SU-DHL-6 (cell line): Measurements from ENCODE around the gene ZDHHC8.

Experiments
- H2AFZ ChIP-seq: fragments of 200-600 bp; sonication (generic); 2 replicates; pipeline ENCODE4 v1.6.1; 2014; ENCODE audit warnings: low read depth, mild to moderate bottlenecking, moderate library complexity, mixed read lengths, antibody characterized with exemption, low read length; ENCODE audit not compliant: severe bottlenecking
- H3F3A ChIP-seq: fragments of 200-600 bp; shearing (Covaris generic); 2 replicates; pipeline ENCODE4 v1.6.0; 2016; ENCODE audit warnings: antibody characterized with exemption, mild to moderate bottlenecking; ENCODE audit not compliant: insufficient read depth
- H3K27ac ChIP-seq: fragments of 200-600 bp; sonication (generic); 2 replicates; pipeline ENCODE4 v1.5.1; 2016; ENCODE audit warnings: low read depth, mild to moderate bottlenecking, low read length, moderate library complexity, mixed read lengths
- H3K27me3 ChIP-seq: fragments of 200-600 bp; sonication (generic), shearing (Covaris generic); 2 replicates; pipeline ENCODE4 v1.6.0; 2014; ENCODE audit warnings: mild to moderate bottlenecking, low read length
- H3K36me3 ChIP-seq: fragments of 200-600 bp; sonication (generic); 2 replicates; pipeline ENCODE4 v1.6.1; 2014; ENCODE audit warnings: mild to moderate bottlenecking, low read length, mixed read lengths
- H3K4me2 ChIP-seq: fragments of 300-600, 200-600 bp; shearing (Covaris generic), sonication (generic); 2 replicates; pipeline ENCODE4 v1.6.0; 2014; ENCODE audit warnings: low read length, low read depth, mild to moderate bottlenecking; ENCODE audit not compliant: poor library complexity, severe bottlenecking
- H3K4me3 ChIP-seq: fragments of 200-600 bp; sonication (generic); 2 replicates; pipeline ENCODE4 v1.5.1; 2014; ENCODE audit warnings: antibody characterized with exemption, low read length, mild to moderate bottlenecking, mixed read lengths; ENCODE audit not compliant: insufficient read depth, poor library complexity, severe bottlenecking
- H3K79me2 ChIP-seq: fragments of 200-600 bp; sonication (generic); 2 replicates; pipeline ENCODE4 v1.6.1; 2014; ENCODE audit warnings: mild to moderate bottlenecking, low read length, moderate library complexity; ENCODE audit not compliant: insufficient read depth
- H3K9ac ChIP-seq: fragments of 200-600 bp; sonication (generic); 2 replicates; pipeline ENCODE4 v1.7.0; 2014; ENCODE audit warnings: mild to moderate bottlenecking, low read length
- H3K9me2 ChIP-seq: fragments of 200-600 bp; sonication (generic); replicated peaks from 2 replicates; pipeline ENCODE4 v1.6.1; 2014; ENCODE audit warnings: low read length; ENCODE audit not compliant: insufficient read depth
- H3K9me3 ChIP-seq: fragments of 200-600 bp; sonication (generic); 2 replicates; pipeline ENCODE4 v1.6.1; 2014; ENCODE audit warnings: low read length, mixed read lengths; ENCODE audit not compliant: insufficient read depth
- H4K20me1 ChIP-seq: fragments of 200-600 bp; sonication (generic); 2 replicates; pipeline ENCODE4 v1.6.1; 2014; ENCODE audit warnings: low read depth, mild to moderate bottlenecking, antibody characterized with exemption, low read length, moderate library complexity, mixed read lengths
- CTCF ChIP-seq: fragments of 200-600 bp; sonication (generic); IDR thresholded peaks from one replicate; pipeline ENCODE4 v1.5.1; 2017; ENCODE audit warnings: antibody characterized with exemption, mild to moderate bottlenecking, low read length, moderate library complexity; ENCODE audit not compliant: insufficient read depth, poor library complexity, severe bottlenecking
- EZH2phosphoT487 ChIP-seq: fragments of 200-600 bp; sonication (generic), shearing (Covaris generic); conservative IDR thresholded peaks from 2 replicates; pipeline ENCODE4 v1.6.1; 2018; ENCODE audit warnings: mild to moderate bottlenecking, antibody characterized with exemption, low read length, moderate library complexity, mixed read lengths

ZDHHC8 gene

DNA sequence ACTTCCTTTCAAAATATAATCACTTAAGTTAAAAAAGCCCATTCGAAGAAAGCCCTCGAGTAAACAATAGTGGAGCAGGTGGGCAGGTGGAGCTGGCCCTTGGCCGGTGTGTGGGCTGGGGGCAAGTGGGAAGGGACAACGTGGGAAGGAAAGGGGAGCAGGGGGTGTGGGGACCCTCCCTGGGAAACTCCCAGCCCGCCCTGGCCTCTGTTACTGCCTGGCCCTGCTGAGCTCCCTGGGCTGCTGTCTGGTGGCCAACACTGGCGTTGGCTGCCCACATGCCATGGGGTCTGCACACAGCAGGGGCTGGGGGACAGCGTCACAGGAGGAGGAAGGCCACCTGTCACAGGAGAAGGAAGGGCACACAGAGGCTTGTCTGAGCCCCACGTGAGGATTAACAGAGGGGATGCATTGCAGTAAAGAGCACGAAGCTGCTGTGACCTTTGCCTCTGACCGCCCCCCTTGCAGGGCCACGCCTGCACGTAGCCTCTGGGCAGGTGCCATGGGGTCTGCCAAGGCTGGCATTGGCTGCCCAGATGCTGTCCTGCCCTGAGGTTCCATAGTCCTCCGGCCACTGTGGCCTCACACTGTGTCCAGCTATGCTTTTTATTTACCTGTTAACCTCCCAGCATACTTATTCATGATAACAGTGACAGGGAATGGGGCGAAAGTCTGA is 55.4 kb downstream of the ZDHHC8 start:
- Histone ChIP-seq H3K27ac (no peak overlapping the region), H3K9me3 (no peaks in the 10 kb centered on the region), H3K9me2 (no peaks in the 10 kb centered on the region), H3K27me3 (no peaks in the 10 kb centered on the region), H3K36me3 (no peaks in the 10 kb centered on the region), H3K4me3 (no peak overlapping the region), H2AFZ (no peak overlapping the region), H4K20me1 (no peaks in the 10 kb centered on the region), H3K79me2 (no peaks in the 10 kb centered on the region), H3K4me2 (no peak overlapping the region), H3K9ac (no peak overlapping the region), H3F3A (no peaks in the 10 kb centered on the region)
- TF ChIP-seq EZH2phosphoT487 (no peak), CTCF (no peak)

- Histone ChIP-seq H3K36me3 (no peaks in the 10 kb centered on the region), H3K27me3 (no peaks in the 10 kb centered on the region)
Measured at GRCh38 chr22:20187777-20188566, 56.4 kb downstream of the ZDHHC8 start.

GRCh38 chr22:20188567-20188877 is 56.9 kb downstream of the ZDHHC8 start:
- Histone ChIP-seq H4K20me1 (no peaks in the 10 kb centered on the region), H3K4me3 (no peak overlapping the region), H3K9ac (no peak overlapping the region), H3K36me3 (no peaks in the 10 kb centered on the region), H3F3A (no peaks in the 10 kb centered on the region), H3K9me3 (no peaks in the 10 kb centered on the region), H3K27me3 (no peaks in the 10 kb centered on the region), H3K27ac (no peak overlapping the region), H3K4me2 (no peak overlapping the region), H3K79me2 (no peaks in the 10 kb centered on the region), H3K9me2 (no peaks in the 10 kb centered on the region), H2AFZ (no peak overlapping the region)
- TF ChIP-seq EZH2phosphoT487: no peak
- TF ChIP-seq CTCF: no peak

More at GRCh38 chr22:20187777-20188566, 56.4 kb downstream of the ZDHHC8 start:
- Histone ChIP-seq H2AFZ (no peak overlapping the region), H4K20me1 (no peaks in the 10 kb centered on the region), H3K4me3 (no peak overlapping the region), H3K9ac (no peak overlapping the region), H3K4me2 (no peak overlapping the region), H3K79me2 (no peaks in the 10 kb centered on the region), H3K27ac (no peak overlapping the region), H3K9me2 (no peaks in the 10 kb centered on the region), H3K9me3 (no peaks in the 10 kb centered on the region), H3F3A (no peaks in the 10 kb centered on the region)
- no peak for TF ChIP-seq CTCF
- no peak for TF ChIP-seq EZH2phosphoT487
